Activated naive CD8-positive, alpha-beta T cell treated with anti-CD3 and anti-CD28 coated beads, Interleukin-2, amount 10 ng/mL, durations not matched to agents 7 days and 5 days (primary cell): ENCODE results near the gene ONECUT3. TPM values are rescaled to one million over a fixed set of nuclear protein-coding genes. Genes with fewer than 3 reads are reported as not detected.

Source experiments
- ATAC-seq: fragments of 150-1000 bp; cut with Tn5 transposase; one replicate; pipeline ENCODE4 v1.10.0; 2021; ENCODE audit warnings: low read depth, moderate library complexity
- POLR2A ChIA-PET: fragments of 350-600 bp; sonication (Branson Sonifier 250); formaldehyde crosslinking; loops from one replicate; lab custom pipeline; 2021; ENCODE audit warnings: antibody characterized with exemption; lab: Charles Lee
- DNase-seq: peaks from one replicate; pipeline ENCODE4 v3.0.0; 2021
- H3K27ac Mint-ChIP-seq: one replicate; pipeline ENCODE4 v1.8.0; 2022; ENCODE audit warnings: mild to moderate bottlenecking, mixed read lengths
- H3K27me3 Mint-ChIP-seq: one replicate; pipeline ENCODE4 v1.8.0; 2022; ENCODE audit warnings: mild to moderate bottlenecking, moderate library complexity, mixed read lengths
- H3K36me3 Mint-ChIP-seq: one replicate; pipeline ENCODE4 v1.8.0; 2021; ENCODE audit warnings: mild to moderate bottlenecking, mixed read lengths
- H3K4me1 Mint-ChIP-seq: one replicate; pipeline ENCODE4 v1.8.0; 2021; ENCODE audit warnings: mixed read lengths
- H3K4me3 Mint-ChIP-seq: one replicate; pipeline ENCODE4 v1.8.0; 2022; ENCODE audit warnings: mild to moderate bottlenecking, moderate library complexity, mixed read lengths
- H3K9me3 Mint-ChIP-seq: one replicate; pipeline ENCODE4 v1.8.0; 2021; ENCODE audit warnings: mixed read lengths
- total RNA-seq, 2 experiments: library from RNA; stranded (reverse); gene quantifications; one replicate each; pipeline ENCODE4 v1.2.3, GENCODE V29; 2021

Gene ONECUT3
- total RNA-seq, 2 experiments from 2014 or later = not detected

DNA sequence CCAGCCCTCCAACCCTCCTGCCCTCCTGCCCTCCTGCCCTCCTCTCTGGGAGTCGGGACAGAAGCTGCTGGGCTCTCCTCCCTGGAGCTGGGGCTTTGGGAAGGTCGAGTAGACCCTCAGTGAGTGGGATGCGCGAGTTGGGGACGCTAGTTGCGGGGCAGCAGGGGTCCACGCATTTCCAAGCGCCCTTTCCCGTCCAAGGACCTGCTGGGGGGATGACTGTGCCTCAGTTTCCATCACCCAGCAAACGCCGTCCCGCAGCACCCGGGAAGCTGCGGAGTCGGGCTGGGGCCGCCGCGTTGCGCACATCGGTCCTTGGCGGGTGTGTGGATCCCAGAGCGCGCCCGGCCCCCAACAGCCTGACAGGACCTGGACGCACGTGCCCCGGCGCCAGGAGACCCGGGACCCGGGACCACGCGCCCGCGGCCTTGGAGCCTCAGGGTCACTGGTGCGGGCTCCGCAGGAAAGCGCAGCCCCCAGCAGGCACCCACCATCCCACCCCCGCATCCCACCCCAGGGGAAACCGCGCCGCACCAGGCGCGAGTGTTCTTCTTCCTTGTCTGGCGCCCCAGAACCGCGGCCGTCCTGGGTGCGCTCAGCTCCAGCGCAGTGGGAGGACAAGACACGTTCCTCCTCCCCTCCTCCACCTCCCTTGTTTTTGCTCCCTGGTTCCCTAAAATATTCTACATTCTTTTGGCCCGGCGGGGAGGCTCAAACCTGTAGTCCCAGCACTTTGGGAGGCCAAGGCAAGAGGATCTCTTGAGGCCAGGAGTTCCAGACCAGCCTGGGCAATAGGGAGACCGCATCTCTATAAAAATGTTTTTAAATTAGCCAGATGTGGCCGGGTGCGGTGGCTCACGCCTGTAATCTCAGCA is 9.2 kb downstream of the ONECUT3 start:
- POLR2A ChIA-PET = no interaction called here
- Mint-ChIP-seq H3K4me3 (no peak overlapping the region), H3K9me3 (no peaks in the 10 kb centered on the region), H3K4me1 (peaks cover 3% of the 10 kb centered on the region), H3K27me3 (peaks cover 76% of the 10 kb centered on the region), H3K36me3 (no peaks in the 10 kb centered on the region), H3K27ac (peak overlapping the region; percentile 3)
- DNase-seq (no peak), ATAC-seq (no peak)

DNA sequence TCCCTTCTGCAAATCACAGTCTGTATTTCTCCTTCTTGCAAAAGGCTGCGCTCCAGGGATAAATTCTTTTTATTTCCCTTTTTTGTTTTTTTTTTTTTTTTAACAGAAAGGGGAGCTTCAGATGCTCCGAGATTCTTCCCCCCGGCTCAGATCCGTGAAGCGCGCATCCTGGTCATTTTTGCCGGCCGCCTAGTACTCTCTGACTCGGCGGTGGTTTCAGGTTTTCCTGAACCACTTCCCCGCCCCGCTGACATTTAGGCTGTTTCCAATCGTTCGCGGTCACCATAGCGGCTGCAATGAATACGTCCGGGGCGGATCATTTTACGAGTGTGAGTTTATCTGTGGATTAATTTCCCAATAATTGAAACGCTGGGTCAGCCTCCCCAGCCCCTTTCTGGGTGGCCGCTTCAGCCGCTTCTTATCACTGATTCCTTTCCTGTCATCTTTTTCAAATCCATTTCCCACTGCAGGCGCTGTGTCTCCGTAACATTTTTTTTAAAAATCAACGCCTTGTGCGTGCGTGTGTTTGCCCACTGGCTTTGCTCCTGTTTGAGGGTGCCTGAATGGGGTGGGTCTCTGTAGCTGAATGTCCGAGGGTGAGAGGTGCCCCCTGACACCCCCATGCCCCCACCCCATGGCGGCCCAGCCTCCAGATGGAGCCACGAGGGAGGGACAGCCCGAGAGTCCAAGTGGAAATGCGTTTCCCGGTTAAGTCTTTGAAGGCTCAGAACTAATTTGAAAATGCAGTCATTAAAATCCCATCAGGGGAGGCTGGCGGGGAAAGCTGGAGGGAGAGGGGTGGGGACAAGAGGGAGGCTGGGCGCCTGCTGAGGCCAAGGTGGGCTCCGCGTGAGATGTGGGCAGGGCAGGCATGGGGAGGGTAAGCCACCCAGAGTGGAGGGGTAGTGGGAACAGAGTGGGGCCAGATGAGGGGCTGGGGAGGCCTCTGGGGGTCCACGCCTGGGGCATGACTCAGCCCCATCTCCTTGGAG is 10.6 kb downstream of the ONECUT3 start:
- no peak for ATAC-seq
- peaks cover 2% of the 10 kb centered on the region for H3K4me1 Mint-ChIP-seq

DNA sequence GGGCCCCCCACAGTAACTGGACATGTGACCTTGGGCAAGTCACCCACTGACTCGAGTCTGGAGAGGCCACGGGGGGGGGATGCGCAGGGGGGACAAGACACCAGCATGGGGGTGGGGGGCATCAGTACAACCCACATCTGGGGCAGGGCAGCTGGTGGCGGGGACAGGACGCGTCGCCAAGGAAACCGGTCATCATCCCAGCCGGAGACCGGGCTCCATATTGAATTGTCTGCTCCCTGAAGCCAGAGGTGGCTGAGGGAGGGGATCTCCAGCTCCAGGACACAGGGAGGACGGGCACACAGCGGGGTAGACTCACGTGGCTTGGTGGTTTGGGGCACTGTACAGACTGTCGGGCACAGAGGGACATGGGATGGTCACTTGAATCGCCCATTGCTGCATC is 11.4 kb downstream of the ONECUT3 start:
- Mint-ChIP-seq H3K9me3 (no peaks in the 10 kb centered on the region), H3K27ac (no peak overlapping the region), H3K27me3 (peaks cover 78% of the 10 kb centered on the region), H3K4me3 (no peak overlapping the region), H3K4me1 (peaks cover 2% of the 10 kb centered on the region), H3K36me3 (no peaks in the 10 kb centered on the region)
- DNase-seq (no peak), ATAC-seq (no peak)
- POLR2A ChIA-PET = interaction anchor here (1.1 kb wide), 1 partner anchor 93 kb away, joined by 3 read pairs; no protein-coding TSS in a partner anchor

More for the DNA sequence above, 10.6 kb downstream of the ONECUT3 start:
- Mint-ChIP-seq H3K4me3 (no peak overlapping the region), H3K36me3 (no peaks in the 10 kb centered on the region), H3K9me3 (no peaks in the 10 kb centered on the region), H3K27ac (no peak overlapping the region), H3K27me3 (peaks cover 80% of the 10 kb centered on the region)
- no peak for DNase-seq
- POLR2A ChIA-PET = no interaction called here

DNA sequence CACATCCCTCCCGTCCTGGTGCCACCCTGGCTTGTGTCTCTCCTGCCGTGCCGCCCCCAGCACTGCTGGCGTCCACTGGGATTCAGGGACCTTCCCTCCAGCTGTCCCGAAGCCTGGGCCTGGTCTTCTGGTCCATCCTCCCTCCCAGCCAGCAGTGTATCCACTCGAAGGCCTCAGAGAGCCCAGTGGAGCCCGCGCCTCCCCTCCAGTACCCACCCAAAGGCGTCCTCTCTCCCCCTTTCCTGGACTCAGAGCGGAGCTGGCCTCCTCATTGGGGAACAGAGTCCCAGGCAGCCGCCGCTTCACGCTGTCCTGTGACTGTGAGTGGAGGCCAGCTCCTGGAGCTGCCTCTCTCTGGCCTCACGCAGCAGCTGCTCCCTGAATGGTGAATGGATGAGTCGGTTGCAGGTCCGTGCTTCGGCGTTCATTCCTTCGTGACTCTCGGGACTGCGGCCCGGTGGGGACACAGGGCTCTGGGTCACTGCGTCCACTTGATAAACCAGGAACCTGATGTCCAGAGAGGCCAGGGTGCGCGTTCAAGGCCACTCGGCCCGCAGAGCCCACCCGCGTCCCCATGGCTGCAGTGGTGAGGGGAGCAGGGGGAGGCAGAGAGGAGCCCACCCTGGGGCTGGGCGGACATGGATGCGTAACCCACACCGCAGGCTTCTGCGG is 12.1 kb downstream of the ONECUT3 start:
- H3K4me3 Mint-ChIP-seq = no peak overlapping the region
- H3K36me3 Mint-ChIP-seq = no peaks in the 10 kb centered on the region
- H3K27me3 Mint-ChIP-seq = peaks cover 80% of the 10 kb centered on the region
- ATAC-seq (no peak), DNase-seq (no peak)
- POLR2A ChIA-PET = interaction anchor here (1.1 kb wide), 1 partner anchor 93 kb away, joined by 3 read pairs; no protein-coding TSS in a partner anchor
- H3K27ac Mint-ChIP-seq = no peak overlapping the region
- no peaks in the 10 kb centered on the region for H3K9me3 Mint-ChIP-seq
- H3K4me1 Mint-ChIP-seq = peaks cover 2% of the 10 kb centered on the region

DNA sequence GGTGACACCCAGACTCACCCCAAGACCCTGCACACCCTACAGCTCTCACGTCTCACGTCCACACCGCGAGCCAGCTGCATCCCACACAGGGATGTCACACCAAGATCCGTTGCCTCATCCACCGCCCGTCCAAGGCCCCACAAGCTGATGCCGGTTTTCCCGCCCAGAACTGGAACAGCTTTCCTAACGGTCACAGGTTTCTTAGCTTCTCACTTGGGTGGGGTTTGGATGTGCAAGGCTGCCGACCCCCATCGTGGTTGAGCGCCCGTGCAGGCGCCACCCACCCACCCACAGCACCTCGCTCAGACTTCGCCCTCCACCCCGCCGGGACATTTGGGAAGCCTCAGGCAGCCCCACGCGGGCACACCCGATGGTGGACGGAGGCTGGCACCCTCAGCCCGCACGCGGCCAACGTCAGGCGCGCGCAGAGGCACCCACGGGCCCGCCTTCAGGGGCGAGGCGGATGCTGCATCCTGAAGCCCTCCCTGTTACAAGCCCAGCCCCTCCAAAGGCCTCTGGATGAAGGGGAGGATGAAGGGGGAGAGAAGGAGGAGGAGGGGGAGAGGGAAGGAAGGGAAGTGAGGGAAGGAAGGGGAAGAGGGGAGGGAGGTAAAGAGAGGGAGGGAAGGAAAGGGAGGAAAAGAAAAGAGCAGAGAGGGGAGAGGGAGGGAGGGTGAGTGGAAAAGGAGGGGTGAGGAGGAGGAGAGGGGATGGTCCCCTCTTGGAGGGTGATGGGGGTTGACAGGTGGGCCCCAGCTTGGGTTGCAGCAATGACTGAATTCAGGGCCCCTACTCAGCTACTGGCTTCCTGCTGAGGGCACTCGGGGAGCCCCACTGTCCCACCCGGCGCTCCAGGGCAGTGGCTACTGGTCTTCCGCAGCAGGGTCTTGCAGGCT is 12.8 kb downstream of the ONECUT3 start:
- POLR2A ChIA-PET = interaction anchor here (1.1 kb wide), 1 partner anchor 94 kb away, joined by 3 read pairs; no protein-coding TSS in a partner anchor

DNA sequence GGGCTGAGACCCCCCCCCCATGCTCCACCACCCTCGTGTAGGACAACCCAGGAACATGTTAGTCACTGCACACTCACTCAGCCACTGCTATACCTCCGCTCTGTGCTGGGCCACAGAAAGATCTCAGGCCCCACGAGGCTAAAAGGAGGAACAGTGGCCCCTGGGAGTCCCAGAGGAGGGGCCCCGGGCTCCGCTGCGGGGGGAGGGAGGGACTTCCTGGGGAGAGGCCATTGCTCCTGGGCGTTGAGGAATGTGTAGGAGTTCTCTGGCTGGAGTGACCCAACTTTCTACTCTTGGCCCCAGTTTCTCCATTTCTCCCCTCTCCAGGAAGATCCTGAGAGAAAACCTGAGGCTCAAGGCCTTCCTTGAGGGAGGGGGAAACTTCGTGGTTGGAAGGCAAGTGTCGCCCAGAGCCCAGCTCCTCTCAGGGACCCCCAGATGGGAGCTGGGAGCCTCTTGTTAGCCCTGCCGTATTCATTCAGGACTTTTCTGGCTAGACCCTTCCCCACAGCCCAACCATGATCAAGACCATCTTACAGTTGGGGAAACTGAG is 13.6 kb downstream of the ONECUT3 start:
- no peak overlapping the region for H3K4me3 Mint-ChIP-seq
- no peaks in the 10 kb centered on the region for H3K9me3 Mint-ChIP-seq
- H3K4me1 Mint-ChIP-seq = peaks cover 2% of the 10 kb centered on the region
- DNase-seq (no peak), ATAC-seq (no peak)
- no peak overlapping the region for H3K27ac Mint-ChIP-seq
- no peaks in the 10 kb centered on the region for H3K36me3 Mint-ChIP-seq
- peaks cover 73% of the 10 kb centered on the region for H3K27me3 Mint-ChIP-seq
- POLR2A ChIA-PET = no interaction called here

More for the DNA sequence above, 12.8 kb downstream of the ONECUT3 start:
- Mint-ChIP-seq H3K36me3 (no peaks in the 10 kb centered on the region), H3K9me3 (no peaks in the 10 kb centered on the region), H3K4me3 (no peak overlapping the region), H3K4me1 (peaks cover 2% of the 10 kb centered on the region), H3K27ac (no peak overlapping the region), H3K27me3 (peaks cover 80% of the 10 kb centered on the region)
- no peak for ATAC-seq
- DNase-seq = no peak

DNA sequence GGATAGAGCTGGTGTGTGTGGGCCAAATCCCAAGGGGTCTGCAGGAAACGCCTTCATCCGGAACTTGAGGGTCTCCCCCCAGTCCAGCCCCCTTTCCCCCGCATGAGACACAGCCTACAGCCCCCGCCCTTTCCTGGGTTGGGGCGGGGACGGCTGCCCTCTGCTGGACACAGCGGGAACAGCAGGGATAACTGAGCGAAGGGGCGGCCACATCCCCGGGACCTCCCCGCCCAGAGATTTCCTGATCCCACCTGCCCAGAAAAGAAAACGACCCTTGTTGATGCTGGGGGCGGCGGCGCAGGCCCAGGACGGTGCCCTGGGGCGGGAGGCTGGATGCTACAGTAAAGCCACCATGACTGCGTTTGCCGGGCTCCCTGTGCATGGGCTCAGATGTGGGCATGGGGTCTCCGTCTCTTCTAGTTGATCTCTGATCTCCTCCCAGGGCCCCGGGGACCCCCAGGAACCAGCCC is 14.2 kb downstream of the ONECUT3 start:
- Mint-ChIP-seq H3K27ac (no peak overlapping the region), H3K4me3 (no peak overlapping the region), H3K36me3 (no peaks in the 10 kb centered on the region), H3K4me1 (peaks cover 2% of the 10 kb centered on the region), H3K27me3 (peaks cover 71% of the 10 kb centered on the region), H3K9me3 (no peaks in the 10 kb centered on the region)
- POLR2A ChIA-PET = no interaction called here
- DNase-seq = peak; percentile 78
- peak; percentile 46 for ATAC-seq

DNA sequence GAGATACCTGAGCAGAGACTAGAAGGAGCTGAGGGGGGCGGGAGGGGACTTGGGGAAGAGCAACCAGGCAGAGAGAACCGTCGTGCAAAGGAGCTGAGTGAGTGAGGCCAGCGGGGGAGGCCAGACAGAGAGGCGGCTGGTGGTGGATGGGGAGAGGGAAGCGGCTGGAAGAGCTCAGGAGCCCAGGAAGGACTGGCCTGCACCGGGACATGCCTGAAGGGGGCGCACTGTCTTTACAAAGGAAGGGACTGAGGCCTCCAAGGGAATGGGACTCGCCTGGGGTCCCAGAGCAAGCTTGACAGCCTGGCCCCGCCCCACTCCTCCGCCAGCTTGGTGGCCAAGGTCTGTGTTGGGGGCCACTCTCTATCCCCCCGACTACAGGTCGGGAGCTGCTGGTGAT is 14.9 kb downstream of the ONECUT3 start:
- Mint-ChIP-seq H3K27ac (no peak overlapping the region), H3K36me3 (no peaks in the 10 kb centered on the region), H3K27me3 (peaks cover 73% of the 10 kb centered on the region), H3K4me1 (peaks cover 2% of the 10 kb centered on the region), H3K4me3 (no peak overlapping the region), H3K9me3 (no peaks in the 10 kb centered on the region)
- DNase-seq = no peak
- no peak for ATAC-seq
- POLR2A ChIA-PET = no interaction called here

DNA sequence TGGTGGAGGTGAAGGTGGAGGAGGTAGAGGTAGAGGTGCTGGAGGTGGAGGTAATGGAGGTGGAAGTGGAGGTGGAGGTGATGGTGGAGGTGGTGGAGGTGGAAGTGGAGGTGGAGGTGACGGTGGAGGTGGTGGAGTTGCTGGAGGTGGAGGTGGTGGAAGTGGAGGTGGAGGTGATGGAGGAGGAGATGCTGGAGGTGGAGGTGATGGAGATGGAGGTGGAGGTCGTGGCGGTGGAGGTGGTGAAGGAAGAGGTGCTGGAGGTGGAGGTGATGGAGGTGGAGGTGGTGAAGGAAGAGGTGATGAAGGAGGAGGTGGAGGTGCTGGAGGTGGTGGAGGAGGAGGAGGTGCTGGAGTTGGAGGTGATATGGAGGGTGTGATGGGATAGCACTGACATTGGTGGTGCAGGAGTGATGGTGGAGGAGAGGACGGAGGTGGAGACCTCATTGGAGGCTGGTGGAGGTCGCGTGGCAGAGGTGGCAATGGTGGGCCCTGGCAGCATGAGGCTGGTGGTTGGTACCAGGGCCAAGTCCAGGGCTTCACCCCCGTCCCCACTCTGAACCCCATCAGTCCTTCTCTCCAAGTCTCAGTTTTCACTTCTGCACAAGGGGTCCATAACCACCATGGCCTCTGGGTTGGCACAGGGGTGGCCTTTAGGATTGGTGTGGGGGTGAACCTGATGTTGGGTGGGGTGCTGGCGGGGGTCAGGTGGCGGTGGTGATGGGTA is 15.8 kb downstream of the ONECUT3 start:
- H3K9me3 Mint-ChIP-seq = no peaks in the 10 kb centered on the region
- DNase-seq = no peak
- no peak overlapping the region for H3K27ac Mint-ChIP-seq
- POLR2A ChIA-PET = no interaction called here
- H3K36me3 Mint-ChIP-seq = no peaks in the 10 kb centered on the region
- no peak overlapping the region for H3K4me3 Mint-ChIP-seq
- no peaks in the 10 kb centered on the region for H3K4me1 Mint-ChIP-seq
- peaks cover 70% of the 10 kb centered on the region for H3K27me3 Mint-ChIP-seq
- ATAC-seq = no peak

DNA sequence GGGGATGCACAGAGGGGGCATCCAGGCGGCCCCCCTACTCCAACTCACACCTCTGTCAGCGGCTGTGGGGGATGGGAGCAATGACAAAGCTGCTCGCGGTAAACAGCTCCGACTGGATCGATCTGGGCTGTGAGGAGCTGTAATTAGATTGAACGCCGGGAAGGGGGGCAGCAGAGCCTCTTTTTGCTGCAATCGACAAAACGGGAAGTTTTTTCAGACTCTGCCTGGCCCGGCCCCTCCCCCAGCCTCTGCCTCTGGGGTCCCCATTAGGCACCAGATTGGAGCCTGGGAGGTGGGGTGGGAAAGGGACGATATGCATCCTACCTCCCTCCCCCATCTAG is 16.3 kb downstream of the ONECUT3 start:
- H3K9me3 Mint-ChIP-seq = no peaks in the 10 kb centered on the region
- DNase-seq (no peak), ATAC-seq (no peak)
- H3K27me3 Mint-ChIP-seq = peaks cover 70% of the 10 kb centered on the region
- H3K27ac Mint-ChIP-seq = no peak overlapping the region
- H3K36me3 Mint-ChIP-seq = no peaks in the 10 kb centered on the region
- H3K4me1 Mint-ChIP-seq = no peaks in the 10 kb centered on the region
- POLR2A ChIA-PET = no interaction called here
- no peak overlapping the region for H3K4me3 Mint-ChIP-seq

DNA sequence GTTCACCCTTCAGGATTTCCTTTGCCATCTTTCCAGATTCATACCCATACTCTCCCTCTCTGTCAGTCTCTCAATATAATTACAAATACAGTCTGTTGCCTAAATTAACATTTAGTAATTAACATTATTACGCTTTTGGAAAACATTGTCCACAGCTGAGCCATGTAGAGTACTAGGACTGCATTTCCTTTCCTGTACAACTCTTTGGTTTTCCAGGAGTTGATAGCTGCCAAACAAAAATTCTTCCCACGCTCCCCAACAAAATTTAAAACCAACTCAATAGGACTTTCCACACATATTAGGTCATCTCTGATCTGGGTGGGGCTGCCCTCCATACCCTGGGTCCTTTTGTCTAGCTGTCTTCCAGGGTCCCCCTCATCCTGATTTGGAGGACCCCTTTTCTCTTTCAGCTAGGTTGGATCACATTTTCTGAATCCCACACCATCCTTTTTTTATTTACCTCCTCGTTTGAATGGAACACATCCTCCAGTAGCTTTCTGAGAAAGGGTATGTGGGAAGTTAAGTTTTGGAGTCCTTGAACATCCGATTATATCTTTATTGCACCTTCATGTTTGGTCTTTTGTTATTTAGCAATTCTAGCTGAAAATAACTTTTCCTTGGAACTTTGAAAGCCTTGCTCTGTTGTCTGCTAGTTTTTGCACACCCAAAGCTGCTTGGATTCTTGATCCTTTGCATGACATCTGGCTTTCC is 17.7 kb downstream of the ONECUT3 start:
- no peaks in the 10 kb centered on the region for H3K36me3 Mint-ChIP-seq
- no peak overlapping the region for H3K27ac Mint-ChIP-seq
- no peaks in the 10 kb centered on the region for H3K9me3 Mint-ChIP-seq
- DNase-seq = no peak
- H3K27me3 Mint-ChIP-seq = peaks cover 59% of the 10 kb centered on the region
- H3K4me1 Mint-ChIP-seq = no peaks in the 10 kb centered on the region
- POLR2A ChIA-PET = no interaction called here
- H3K4me3 Mint-ChIP-seq = no peak overlapping the region
- no peak for ATAC-seq
